GM21786 (cell line): ENCODE results near the gene WNT9B.
"Not testable (repeated sequence)": the region's sequence is repeated elsewhere in the genome, so short reads cannot be mapped to it uniquely, and the experiment has no call there.

Experiments
- ATAC-seq: cut with Tn5 transposase; IDR thresholded peaks from one replicate; pipeline ENCODE4 v1.9.1; 2021; ENCODE audit not compliant: unreplicated experiment

The WNT9B gene

DNA sequence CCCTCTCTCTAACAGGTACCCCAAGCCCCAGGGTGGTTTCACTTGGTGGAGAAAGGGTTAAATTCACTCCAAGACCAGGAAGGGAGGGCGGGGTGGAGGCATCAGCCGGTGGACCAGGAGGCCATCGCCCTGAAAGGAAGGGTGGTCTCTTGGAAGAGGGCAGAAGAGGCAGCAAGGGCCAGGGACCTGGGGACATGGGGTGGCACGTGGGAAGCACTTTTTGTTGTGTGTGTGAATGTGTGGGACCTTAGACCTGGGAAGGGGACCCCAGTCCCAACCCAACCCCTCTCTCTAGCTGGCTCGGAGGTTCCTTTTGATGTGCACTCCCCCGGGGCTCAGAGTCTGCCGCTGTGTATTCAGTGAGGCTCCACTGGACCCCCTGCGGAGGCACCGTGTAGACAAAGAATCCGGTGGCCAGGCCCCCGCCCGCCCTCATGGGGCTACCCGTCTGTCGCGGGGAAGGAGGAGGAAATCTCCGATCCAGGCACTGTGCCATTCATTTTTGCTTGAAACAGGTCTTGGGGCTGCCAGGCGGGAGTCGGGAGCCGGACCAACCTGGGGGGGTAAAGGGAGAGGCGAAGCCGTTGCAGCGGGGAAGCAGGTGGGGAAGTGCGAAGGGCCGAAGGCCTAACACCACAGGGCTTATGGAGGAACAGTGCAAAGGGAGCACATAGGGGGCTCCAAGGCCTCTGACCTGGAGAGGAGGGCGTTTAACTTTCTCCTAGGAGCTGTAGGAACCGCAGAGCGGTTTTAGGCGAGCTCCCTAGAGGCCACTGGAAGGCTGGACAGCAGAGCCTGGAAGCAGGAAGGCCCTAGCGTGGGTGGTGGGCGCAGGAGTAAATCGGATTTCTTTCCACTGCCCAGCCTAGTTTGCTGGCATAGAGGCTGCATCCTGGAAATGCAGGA is 29.6 kb upstream of the WNT9B start:
- ATAC-seq = no peak

GRCh38 chr17:46822388-46822921 is 28.9 kb upstream of the WNT9B start:
- ATAC-seq = no peak

- ATAC-seq = no peak
Observed at GRCh38 chr17:46823657-46824056, 27.7 kb upstream of the WNT9B start.

GRCh38 chr17:46826116-46826515 is 25.3 kb upstream of the WNT9B start:
- ATAC-seq = no peak

GRCh38 chr17:46827274-46827673 is 24.1 kb upstream of the WNT9B start:
- ATAC-seq = no peak

GRCh38 chr17:46831573-46832330 is 19.6 kb upstream of the WNT9B start:
- ATAC-seq = no peak

- no peak for ATAC-seq
Observed at GRCh38 chr17:46832331-46832821, 19.0 kb upstream of the WNT9B start.

GRCh38 chr17:46832945-46833839 is 18.2 kb upstream of the WNT9B start:
- ATAC-seq = no peak

- ATAC-seq = no peak
Observed at GRCh38 chr17:46833840-46834208, 17.6 kb upstream of the WNT9B start.

- ATAC-seq = no peak
Observed at GRCh38 chr17:46834846-46835245, 16.5 kb upstream of the WNT9B start.

GRCh38 chr17:46836500-46836899 is 14.9 kb upstream of the WNT9B start:
- ATAC-seq = no peak

DNA sequence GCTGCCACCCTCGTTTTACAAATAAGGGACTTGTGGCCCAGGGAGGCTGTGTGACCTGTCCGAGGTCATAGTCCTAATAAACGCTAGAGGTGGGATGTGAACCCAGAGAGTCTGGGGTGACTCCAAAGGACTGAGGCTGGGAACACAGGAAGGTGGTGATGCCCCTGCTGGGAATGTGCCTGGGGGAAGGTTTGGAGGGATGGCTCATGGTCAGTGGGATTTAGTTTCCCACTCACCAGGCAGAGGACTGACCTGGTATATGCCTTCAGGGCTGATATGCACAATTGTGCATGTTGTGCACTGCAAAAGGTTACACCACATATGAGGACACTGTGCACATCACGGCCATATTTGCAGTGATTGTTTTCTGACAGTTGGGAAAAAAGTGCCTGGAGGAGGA is 13.9 kb upstream of the WNT9B start:
- ATAC-seq = no peak

GRCh38 chr17:46839211-46839610 is 12.2 kb upstream of the WNT9B start:
- ATAC-seq = no peak

DNA sequence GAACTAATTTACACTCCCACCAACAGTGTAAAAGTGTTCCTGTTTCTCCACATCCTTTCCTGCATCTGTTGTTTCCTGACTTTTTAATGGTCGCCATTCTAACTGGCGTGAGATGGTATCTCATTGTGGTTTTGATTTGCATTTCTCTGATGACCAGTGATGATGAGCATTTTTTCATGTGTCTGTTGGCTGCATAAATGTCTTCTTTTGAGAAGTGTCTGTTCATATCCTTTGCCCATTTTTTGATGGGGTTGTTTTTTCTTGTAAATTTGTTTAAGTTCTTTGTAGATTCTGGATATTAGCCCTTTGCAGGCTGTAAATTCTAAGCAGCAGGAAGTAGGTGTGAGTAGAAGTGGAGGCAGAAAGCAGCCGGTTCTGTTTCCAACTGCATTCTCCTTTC is 10.8 kb upstream of the WNT9B start:
- ATAC-seq = not testable (repeated sequence)

DNA sequence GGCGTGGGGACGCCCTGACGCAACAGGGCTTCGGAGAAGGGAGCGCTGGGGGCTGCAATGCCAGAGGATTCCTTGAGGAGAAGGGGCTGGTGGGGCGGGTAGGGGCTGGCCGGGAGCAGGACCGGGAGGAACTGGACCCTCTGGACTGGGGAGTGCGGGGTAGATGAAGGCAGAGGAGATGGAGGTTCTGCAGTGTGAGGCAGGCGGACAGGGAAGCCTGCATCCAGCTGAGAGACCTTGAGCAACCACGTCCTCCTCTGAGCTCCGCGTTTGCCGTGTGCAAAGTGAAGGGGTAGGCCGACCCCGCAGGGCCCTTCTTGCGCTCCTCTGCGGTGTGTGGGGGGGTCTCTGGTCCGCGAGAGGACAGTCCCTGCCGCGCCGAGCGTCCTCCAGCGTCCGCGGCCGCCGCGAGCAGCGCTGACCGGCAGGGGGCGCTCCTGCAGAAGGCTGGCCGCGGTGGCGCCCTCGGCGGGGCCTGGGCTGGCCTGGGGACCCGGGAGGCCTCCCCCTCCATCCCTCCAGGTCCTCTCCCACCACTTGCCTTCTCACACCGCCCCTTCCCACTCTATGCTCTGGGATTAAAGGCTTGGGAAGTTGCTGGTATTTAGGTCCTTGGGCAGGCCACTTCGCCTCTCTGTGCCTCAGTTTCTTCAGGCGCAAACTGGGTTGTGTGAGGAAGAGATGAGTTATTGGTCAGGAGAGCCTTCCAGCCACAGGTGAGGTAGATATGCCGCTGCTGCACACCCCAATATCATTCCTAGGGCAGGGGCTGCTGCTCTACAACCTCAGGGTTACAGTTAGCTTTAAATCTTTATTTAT is 9.6 kb upstream of the WNT9B start:
- ATAC-seq = no peak

DNA sequence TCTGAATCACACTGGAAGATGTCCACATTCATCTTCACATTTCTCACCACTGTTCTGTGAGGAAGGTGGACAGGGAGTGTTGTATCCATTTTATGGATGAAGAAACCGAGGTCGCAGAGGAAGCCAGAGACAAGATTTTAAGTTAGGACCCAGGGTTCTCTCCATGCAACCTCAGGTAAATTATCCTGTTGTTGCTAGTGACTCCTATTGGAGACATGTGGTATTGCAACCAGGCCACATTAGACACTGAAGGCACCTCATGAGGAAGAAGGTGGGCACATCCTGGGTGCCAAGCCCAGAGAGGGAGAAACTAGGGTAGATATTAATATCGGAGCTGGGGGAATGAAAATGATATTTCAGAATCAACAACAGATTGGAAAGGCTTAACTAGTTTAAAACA is 8.5 kb upstream of the WNT9B start:
- ATAC-seq = no peak

DNA sequence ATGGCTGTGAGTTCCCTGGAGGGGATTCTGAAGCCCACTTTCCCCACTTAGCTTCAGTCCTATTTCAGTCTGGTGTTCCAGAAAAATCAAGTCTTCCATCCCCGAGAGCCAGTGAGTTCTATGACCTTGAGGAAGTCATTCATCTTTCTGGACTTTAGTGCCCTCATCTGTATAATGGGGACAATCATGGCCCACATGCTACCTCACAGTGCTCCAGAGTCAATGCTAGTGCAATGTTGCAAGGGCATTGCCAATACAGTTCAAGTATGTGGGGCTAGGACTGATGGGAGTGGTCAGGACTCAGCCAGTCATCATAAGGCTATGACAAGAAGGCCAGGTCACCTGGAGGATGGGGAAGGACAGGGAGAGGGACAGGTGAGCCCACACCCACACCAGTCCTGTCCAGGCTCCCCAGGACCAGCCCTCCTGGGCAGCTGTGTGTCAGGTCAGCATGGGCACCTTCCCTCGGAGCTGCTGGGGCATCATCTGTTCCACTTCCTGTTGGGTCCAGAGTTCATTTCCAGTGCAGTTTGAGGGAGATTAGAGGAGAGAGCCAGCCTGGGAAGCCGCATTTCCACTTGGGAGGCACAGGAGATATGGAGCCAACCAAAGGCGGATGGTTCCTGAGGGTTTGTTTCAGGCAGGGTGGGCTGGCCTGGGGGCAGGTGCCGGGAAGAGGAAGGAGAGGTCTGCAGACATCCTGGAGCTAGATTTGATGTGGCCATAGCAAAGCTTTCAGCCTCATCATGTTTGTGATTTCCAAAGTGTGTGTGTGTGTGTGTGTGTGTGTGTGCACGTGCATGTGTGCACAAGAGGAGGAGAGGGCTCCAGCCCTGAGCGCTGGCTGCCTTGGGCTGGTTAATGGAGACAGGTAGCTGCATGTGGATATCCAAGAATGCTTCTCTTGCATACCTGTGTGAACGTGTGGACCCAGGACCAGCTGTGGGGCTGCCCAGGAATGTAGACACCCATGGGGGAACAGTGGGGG is 3.9 kb upstream of the WNT9B start:
- ATAC-seq = no peak

DNA sequence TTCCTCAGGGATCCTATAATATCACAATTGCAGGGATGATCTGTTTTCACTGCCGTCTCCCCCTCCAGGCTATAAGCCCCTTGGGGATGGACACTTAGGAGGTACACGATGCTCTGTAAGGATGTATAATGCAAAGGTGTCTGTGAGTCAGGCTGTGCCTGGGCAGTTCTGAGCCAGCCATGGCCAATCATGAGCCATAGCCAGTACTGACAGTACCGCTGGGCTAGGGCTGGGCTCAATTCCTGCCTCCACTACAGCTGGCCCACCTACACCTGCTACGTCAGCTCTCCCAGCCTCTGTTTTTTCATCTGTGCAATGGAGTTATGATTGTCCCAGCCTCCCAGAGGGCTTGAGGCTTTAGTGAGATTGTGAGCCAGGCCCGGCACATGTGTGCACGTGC is 2.8 kb upstream of the WNT9B start:
- ATAC-seq = no peak

- no peak for ATAC-seq
Observed at GRCh38 chr17:46850688-46851028, 725 bp upstream of the WNT9B start.
